Measurements from ENCODE around the gene LGALS9. TPM values are rescaled to one million over a fixed set of nuclear protein-coding genes. Genes with fewer than 3 reads are reported as not detected.

LGALS9 gene
- total and polyA plus RNA-seq, 2 donors (not counting 3 experiments of a cell fraction or from before 2014, with no cell fraction given), result 52.4 to 65.2 TPM

- no TSS peak for BruUV-seq (replicated peaks)
- dilution Hi-C loops (cut with MboI; ENCODE audit: extremely low pct_ligation_motif_present, low sequenced_read_pairs) (no loop called here), intact Hi-C loops (cut with micrococcal nuclease) (no loop called here)
- H3K4me2 ChIP-seq (ENCODE audit: insufficient read depth, low read length), result no peak overlapping the region
- H3K79me2 ChIP-seq (ENCODE audit: control insufficient read depth, insufficient read depth, low read length), result no peaks in the 10 kb centered on the region
- FAIRE-seq, result no peak
- H3K9me1 ChIP-seq (replicated peaks; ENCODE audit: control insufficient read depth, extremely low read depth, insufficient read depth, low read length), result no peaks in the 10 kb centered on the region
- no peak overlapping the region for H3K4me3 ChIP-seq (replicated peaks in 1 of 3; ENCODE audit: insufficient read depth in 1 of 3, low read depth in 1 of 3, low read length in 3 of 3)
- no peaks in the 10 kb centered on the region for H3K4me1 ChIP-seq (ENCODE audit: control insufficient read depth, extremely low read depth, insufficient read depth, low read length)
- no peak overlapping the region for H2AFZ ChIP-seq (ENCODE audit: low read depth, low read length)
- peaks cover 2 to 37% of the 10 kb centered on the region in 2 experiments for H3K36me3 ChIP-seq (ENCODE audit: control insufficient read depth in 2 of 2, extremely low read depth in 1 of 2, insufficient read depth in 2 of 2, low read length in 2 of 2)
- DNase-seq (ENCODE audit: low read depth, low spot score), result no peak
- no peak for TF ChIP-seq MYC (IDR thresholded peaks at IDR 0.05; ENCODE audit: low read depth, low read length)
- TF ChIP-seq CTCF (IDR thresholded peaks at IDR 0.05; ENCODE audit: extremely low read depth in 1 of 2, insufficient read depth in 1 of 2, low read depth in 1 of 2, low read length in 2 of 2), result no peak
- no peak for TF ChIP-seq POLR2AphosphoS5 (IDR thresholded peaks at IDR 0.05; ENCODE audit: insufficient read depth, low read depth, low read length)
- TF ChIP-seq GATA2 (IDR thresholded peaks at IDR 0.05; ENCODE audit: insufficient read depth, insufficient read length, low read depth, low read length), result no peak
- H3K9me3 ChIP-seq (replicated peaks; ENCODE audit: control insufficient read depth, insufficient read depth, low read length), result no peaks in the 10 kb centered on the region
- no peak overlapping the region for H3K27ac ChIP-seq (ENCODE audit: insufficient read depth, low read depth, low read length)
- H4K20me1 ChIP-seq (replicated peaks; ENCODE audit: control insufficient read depth, extremely low read depth, insufficient read depth, low read length), result no peaks in the 10 kb centered on the region
- CTCF ChIA-PET, result interaction anchor here (0.6 to 3.7 kb wide), 5 partner anchors 13 to 359 kb away, joined by 3 to 22 read pairs (median 7); no protein-coding TSS in a partner anchor
- no peaks in the 10 kb centered on the region for H3K27me3 ChIP-seq (ENCODE audit: control insufficient read depth in 2 of 2, insufficient read depth in 2 of 2, low read length in 2 of 2)
- H3K9ac ChIP-seq (replicated peaks; ENCODE audit: extremely low read depth, insufficient read depth, low read length), result no peak overlapping the region
- POLR2A ChIA-PET, result no interaction called here
Measured at GRCh38 chr17:27595208-27595607, 35.8 kb upstream of the LGALS9 start.

- Histone ChIP-seq H3K79me2 (ENCODE audit: control insufficient read depth, insufficient read depth, low read length) (no peaks in the 10 kb centered on the region), H4K20me1 (replicated peaks; ENCODE audit: control insufficient read depth, extremely low read depth, insufficient read depth, low read length) (no peaks in the 10 kb centered on the region), H3K9me1 (replicated peaks; ENCODE audit: control insufficient read depth, extremely low read depth, insufficient read depth, low read length) (no peaks in the 10 kb centered on the region), H3K9me3 (replicated peaks; ENCODE audit: control insufficient read depth, insufficient read depth, low read length) (no peaks in the 10 kb centered on the region), H3K4me2 (ENCODE audit: insufficient read depth, low read length) (no peak overlapping the region), H2AFZ (ENCODE audit: low read depth, low read length) (no peak overlapping the region), H3K9ac (replicated peaks; ENCODE audit: extremely low read depth, insufficient read depth, low read length) (no peak overlapping the region), H3K4me1 (ENCODE audit: control insufficient read depth, extremely low read depth, insufficient read depth, low read length) (no peaks in the 10 kb centered on the region), H3K27ac (ENCODE audit: insufficient read depth, low read depth, low read length) (no peak overlapping the region), H3K27me3 (ENCODE audit: control insufficient read depth in 2 of 2, insufficient read depth in 2 of 2, low read length in 2 of 2) (no peaks in the 10 kb centered on the region), H3K4me3 (replicated peaks in 1 of 3; ENCODE audit: insufficient read depth in 1 of 3, low read depth in 1 of 3, low read length in 3 of 3) (no peak overlapping the region), H3K36me3 (ENCODE audit: control insufficient read depth in 2 of 2, extremely low read depth in 1 of 2, insufficient read depth in 2 of 2, low read length in 2 of 2) (peaks cover 6 to 39% of the 10 kb centered on the region in 2 experiments)
- FAIRE-seq (no peak), DNase-seq (ENCODE audit: low read depth, low spot score) (no peak)
- CTCF ChIA-PET, result interaction anchor here (0.7 to 3.7 kb wide), 6 partner anchors 29 to 359 kb away, joined by 3 to 22 read pairs (median 6); no protein-coding TSS in a partner anchor
- dilution Hi-C loops (cut with MboI; ENCODE audit: extremely low pct_ligation_motif_present, low sequenced_read_pairs) (no loop called here), intact Hi-C loops (cut with micrococcal nuclease) (no loop called here)
- POLR2A ChIA-PET, result no interaction called here
- no TSS peak for BruUV-seq (replicated peaks)
- TF ChIP-seq EZH2 (IDR thresholded peaks at IDR 0.05; ENCODE audit: borderline replicate concordance, low read depth, low read length, severe bottlenecking) (no peak), GATA2 (IDR thresholded peaks at IDR 0.05; ENCODE audit: insufficient read depth, insufficient read length, low read depth, low read length) (no peak), MYC (IDR thresholded peaks at IDR 0.05; ENCODE audit: low read depth, low read length) (no peak), MAX (IDR thresholded peaks at IDR 0.05; ENCODE audit: insufficient read depth, insufficient read length) (no peak), CTCF (IDR thresholded peaks at IDR 0.05; ENCODE audit: extremely low read depth in 1 of 2, insufficient read depth in 1 of 2, low read depth in 1 of 2, low read length in 2 of 2) (no peak), JUN (IDR thresholded peaks at IDR 0.05; ENCODE audit: borderline replicate concordance, insufficient read depth, insufficient read length, low read depth) (no peak), POLR2A (IDR thresholded peaks at IDR 0.05; ENCODE audit: low read depth, low read length) (no peak), POLR2AphosphoS5 (IDR thresholded peaks at IDR 0.05; ENCODE audit: insufficient read depth, low read depth, low read length) (no peak), FOS (IDR thresholded peaks at IDR 0.05; ENCODE audit: borderline replicate concordance, insufficient read depth, low read length) (no peak)
Measured at GRCh38 chr17:27596096-27596495, 34.9 kb upstream of the LGALS9 start.

All from endothelial cell of umbilical vein (primary cell).